ENCODE results near the gene ADI1.
"Not testable (repeated sequence)": the region's sequence is repeated elsewhere in the genome, so short reads cannot be mapped to it uniquely, and the experiment has no call there.

The ADI1 gene

GRCh38 chr2:3529316-3530025 is 10.1 kb upstream of the ADI1 start:
- no peak for DNase-seq (ENCODE audit: low spot score)

- no peak for DNase-seq (ENCODE audit: low spot score)
Measured at GRCh38 chr2:3527886-3528785, 8.8 kb upstream of the ADI1 start.

- no peak for DNase-seq (ENCODE audit: low spot score)
Measured at GRCh38 chr2:3526871-3527270, 7.5 kb upstream of the ADI1 start.

DNA sequence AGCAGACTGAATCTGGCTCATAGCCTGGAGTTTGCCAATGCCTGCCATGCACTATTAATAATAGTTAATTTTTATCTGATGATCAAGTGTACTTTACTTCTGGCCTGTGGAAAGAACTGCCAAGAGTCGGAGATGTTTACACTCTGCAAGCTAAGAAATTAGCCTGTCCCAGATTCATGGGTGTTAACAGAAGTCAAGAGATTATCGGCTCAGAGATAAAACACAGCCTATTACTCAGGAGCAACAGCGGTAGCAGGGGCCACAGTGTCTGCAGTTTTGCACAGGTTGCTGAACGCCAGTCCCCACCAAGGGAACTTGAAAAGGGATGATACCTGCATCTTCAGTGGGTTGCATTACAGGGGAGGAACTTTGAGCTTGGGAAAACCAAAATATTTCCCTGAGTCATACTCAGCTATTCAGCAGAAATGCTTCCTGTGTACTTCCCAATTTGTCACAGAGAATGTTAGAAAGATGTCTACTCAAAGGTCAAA is 4.3 kb upstream of the ADI1 start:
- DNase-seq (ENCODE audit: low spot score): no peak

GRCh38 chr2:3522961-3523421 is 3.7 kb upstream of the ADI1 start:
- DNase-seq (ENCODE audit: low spot score): no peak

GRCh38 chr2:3520591-3520990 is 1.3 kb upstream of the ADI1 start:
- DNase-seq (ENCODE audit: low spot score): no peak

DNA sequence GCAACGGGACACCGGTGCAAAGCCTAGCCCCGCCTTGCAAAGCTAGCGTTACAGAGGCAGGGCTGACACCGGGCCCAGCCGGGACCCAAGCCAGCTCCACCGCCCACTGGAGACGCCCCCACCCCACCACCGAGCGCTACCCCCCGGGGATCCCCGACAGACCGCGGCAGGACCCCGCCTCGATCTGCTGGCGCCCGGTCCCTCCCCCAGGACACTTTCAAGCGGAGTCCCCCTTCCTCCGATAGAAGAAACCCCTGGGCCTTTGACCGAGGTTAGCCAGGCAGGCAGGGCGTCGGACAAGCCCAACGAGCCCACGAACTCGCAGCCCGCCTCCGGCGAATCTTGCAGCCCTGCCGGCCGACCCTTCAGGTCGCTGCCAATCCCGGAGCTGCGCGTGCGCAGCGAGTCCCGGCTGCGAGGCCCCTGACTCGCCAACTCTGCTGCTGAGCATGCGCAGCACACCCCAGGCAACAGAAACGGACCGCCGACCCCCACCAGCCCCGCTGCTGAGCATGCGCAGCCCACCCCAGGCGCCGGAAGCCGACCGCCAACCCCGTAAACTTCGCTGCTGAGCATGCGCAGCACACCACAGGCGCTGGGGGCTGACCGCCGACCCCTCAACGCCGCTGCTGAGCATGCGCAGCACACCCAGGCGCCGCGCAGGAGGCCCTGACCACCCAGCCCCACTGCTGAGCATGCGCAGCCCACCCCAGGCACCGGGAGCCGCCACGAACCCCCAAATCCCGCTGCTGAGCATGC is 656 bp downstream of the ADI1 start:
- peak; percentile 98 for DNase-seq (ENCODE audit: low spot score)

- DNase-seq (ENCODE audit: low spot score): no peak
Measured at GRCh38 chr2:3517948-3518495, 1.3 kb downstream of the ADI1 start.

- DNase-seq (ENCODE audit: low spot score): no peak
Measured at GRCh38 chr2:3516831-3517230, 2.5 kb downstream of the ADI1 start.

GRCh38 chr2:3515438-3515837 is 3.9 kb downstream of the ADI1 start:
- not testable (repeated sequence) for DNase-seq (ENCODE audit: low spot score)

DNA sequence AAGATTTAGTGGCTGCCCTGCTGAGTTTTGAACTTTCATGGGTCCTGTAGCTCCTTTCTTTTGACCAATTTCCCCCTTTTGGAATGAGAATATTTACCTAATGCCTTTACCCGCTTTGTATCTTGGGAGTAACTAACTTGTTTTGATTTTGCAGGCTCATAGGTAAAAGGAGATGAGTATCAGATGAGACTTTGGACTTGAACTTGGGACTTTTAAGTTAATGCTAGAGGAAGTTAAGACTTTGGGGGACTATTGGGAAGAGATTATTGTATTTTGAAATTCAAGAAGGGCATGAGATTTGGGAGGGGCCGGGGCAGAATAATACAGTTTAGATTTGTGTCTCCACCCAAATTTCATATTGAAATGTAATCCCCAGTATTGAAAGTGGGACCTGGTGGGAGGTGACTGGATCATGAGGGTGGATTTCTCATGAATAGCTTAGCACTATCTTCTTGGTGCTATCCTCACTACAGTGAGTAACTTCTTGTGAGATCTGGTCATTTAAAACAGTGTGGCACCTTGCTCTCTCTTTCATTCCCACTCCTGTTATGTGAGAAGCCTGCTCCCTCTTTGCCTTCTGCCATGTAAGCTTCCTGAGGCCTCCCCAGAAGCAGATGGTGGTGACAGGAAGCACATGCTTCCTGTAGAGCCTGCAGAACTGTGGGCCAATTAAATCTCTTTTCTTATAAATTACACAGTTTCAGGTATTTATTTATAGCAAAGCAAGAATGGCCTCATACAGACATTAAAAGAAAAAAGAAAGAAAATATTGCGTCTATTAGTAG is 6.1 kb downstream of the ADI1 start:
- no peak for DNase-seq (ENCODE audit: low spot score)

DNA sequence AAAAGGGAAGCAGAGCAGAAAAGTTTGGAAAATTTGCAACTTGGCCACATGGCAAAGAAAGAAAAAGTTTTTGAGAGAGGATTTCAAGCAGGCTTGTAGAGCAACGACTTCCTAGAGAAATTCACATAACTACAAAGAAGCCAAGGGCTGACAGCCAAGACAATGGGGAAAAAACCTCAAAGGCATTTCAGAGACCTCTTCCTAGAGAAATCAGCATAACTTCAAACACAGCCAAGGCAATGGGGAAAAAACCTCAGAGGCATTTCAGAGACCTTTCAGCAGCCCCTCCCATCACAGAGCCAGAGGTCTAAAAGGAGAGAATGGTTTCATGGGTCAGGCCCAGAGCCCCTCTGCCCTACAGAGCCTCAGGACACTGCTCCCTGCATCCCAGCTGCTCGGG is 7.2 kb downstream of the ADI1 start:
- DNase-seq (ENCODE audit: low spot score): no peak

DNA sequence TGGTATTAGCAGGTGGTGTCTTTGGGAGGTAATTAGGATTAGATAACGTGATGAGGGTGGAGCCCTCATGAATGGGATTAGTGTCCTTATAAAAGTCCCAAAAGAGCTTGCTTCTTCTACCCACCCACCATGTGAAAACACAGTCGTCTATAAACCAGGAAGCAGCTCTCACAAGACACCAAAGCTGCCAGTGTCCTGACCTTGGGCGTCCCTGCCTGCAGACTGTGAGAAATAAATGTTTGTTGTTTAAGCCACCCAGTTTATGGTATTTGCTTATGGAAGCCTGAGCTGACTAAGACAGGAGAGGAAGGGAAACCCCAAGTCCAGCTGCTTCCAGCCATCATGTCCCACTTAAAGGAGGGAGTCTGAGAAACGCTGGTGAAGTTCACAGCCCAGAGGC is 13.6 kb downstream of the ADI1 start:
- DNase-seq (ENCODE audit: low spot score): no peak

GRCh38 chr2:3504741-3505140 is 14.6 kb downstream of the ADI1 start:
- DNase-seq (ENCODE audit: low spot score): no peak

DNA sequence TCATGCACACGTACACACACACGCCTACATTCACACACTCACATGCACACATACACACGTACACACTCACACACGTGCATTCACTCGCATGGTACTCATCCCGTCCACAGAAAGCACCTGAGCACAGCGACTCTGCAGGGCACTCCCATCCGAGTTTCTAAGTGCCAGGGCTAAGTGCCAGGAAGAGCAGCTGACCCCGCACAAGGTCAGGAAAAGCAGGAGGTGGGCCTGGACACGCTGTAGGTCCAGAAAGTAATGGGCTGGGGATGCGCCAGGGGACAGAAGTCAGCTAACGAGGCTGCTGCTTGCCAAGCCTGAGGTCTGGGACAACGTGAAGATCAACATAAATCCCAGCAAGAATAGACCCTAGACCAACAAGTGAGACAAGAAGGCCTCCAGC is 15.8 kb downstream of the ADI1 start:
- no peak for DNase-seq (ENCODE audit: low spot score)

DNA sequence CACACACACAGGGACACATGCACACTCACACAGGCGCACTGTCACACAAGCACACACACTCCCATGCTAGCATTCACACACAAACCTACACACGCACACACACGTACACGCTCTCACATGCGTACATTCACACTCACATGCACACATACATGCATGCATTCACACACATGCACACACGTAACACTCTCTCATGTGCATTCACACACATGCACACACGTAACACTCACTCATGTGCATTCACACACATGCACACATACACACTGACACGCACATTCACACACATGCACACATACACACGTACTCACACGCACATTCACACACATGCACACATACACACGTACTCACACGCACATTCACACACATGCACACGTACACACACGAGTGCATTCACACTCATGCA is 16.3 kb downstream of the ADI1 start:
- DNase-seq (ENCODE audit: low spot score): no peak

GRCh38 chr2:3500326-3500899 is 18.9 kb downstream of the ADI1 start:
- DNase-seq (ENCODE audit: low spot score): no peak

GRCh38 chr2:3498783-3499394 is 20.4 kb downstream of the ADI1 start:
- DNase-seq (ENCODE audit: low spot score): no peak

DNA sequence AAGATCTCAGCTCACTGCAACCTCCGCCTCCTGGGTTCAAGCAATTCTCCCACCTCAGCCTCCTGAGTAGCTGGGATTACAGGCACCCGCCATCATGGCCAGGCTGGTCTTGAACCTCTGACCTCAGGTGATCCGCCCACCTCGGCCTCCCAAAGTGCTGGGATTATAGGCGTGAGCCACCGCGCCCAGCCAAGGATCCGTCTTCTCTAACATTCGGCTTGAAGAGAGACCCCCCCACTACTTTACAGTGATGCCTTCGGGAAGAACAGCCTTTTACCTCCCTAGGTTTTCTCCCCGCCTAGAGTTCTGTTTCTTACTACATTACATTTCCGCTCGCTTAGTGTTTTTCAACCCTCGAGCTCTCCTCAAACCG is 22.6 kb downstream of the ADI1 start:
- not testable (repeated sequence) for DNase-seq (ENCODE audit: low spot score)

Measured in SK-N-DZ (cell line).